AG08395 (cell line): ENCODE data around the gene PPP3CB.

ENCODE experiments used
- DNase-seq: peaks from one replicate; pipeline ENCODE4 v3.0.0; 2012; ENCODE audit warnings: mixed read lengths, low spot score

PPP3CB gene

DNA sequence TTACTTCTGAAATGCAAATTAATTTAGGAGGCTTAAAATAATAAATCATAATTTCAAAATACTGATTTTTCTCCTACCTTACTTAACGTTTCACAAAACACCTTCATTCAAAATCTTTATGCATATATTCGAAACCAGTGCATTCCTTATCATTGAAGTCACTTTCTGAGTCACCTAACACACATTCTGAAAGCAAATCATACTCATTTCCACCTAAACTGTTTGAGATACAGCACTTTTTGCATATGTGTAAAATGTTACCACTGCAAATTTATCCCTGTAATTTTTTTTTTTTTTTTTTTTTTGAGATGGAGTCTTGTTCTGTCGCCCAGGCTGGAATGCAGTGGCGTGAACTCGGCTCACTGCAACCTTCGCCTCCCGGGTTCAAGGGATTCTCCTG is 15.7 kb downstream of the PPP3CB start:
- peak; percentile 48 for DNase-seq

DNA sequence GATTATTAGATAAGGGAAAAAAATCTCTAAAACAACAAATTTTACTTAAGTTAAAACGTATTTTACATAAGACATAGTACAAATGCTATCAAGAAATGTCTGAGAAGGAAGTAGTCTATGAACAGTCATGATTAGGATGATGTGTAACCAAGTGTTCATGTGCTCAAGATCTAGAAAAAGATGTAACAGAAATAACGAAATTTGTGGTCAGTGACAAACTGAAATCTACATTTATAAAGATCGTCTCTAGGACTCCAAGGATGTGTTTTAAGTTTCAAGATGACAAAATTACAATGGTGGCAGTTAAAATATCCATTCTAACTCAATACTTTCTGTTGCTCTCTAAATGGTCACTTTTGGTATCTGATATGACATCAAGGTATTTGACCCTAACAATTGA is 17.2 kb downstream of the PPP3CB start:
- DNase-seq = no peak

DNA sequence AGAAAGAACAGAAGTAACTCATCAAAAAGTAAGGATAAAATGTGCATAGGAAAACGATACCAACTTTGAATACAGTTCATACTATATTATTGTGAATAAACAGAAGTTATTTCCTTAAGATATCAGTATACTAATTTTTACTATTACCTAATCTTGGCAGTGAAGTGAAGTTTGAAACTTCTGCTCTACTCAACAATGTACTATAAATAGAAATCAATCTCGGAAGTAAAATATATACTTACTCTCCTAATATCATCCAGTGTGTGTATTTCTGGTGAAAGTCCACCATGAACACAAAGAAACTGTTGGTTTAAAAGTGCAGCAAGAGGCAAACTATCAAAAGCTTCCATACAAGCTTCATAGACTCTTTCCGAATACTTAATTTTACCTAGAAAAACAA is 24.6 kb downstream of the PPP3CB start:
- no peak for DNase-seq

DNA sequence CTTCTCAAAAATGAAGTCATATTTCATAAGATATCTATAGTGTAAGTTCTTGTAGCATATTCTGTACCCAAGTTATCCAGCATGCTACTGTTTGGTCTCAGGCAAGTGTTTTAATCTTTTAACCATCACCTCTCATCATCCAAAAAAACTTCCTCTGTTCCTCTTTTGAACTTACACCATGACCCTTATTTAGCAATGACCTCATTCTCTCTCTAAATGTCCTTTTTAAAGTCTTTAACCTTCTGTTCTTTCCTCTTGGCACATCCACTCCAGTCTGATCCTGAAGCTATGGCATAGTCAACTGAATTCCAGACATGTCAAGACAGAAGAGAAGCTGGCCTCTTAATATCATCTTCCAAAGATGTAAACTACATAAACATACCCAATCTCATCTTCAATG is 26.2 kb downstream of the PPP3CB start:
- DNase-seq = no peak

DNA sequence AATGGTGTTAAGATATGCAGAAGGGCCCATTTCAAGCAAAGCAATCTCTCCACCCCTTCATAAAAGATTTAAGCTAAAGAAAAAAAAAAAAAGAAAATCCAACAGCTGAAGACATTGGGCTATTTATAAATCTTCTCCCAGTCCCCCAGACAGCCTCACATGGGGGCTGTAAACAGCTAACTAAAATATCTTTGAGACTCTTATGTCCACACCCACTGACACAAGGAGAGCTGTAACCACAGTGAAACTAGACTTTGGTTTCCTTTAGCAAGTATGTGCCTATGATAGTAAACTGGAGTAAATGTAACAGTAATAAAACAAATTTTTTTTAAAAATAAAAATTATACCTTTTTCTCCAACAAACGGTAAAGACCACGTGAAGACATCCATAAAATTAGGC is 28.6 kb downstream of the PPP3CB start:
- no peak for DNase-seq

DNA sequence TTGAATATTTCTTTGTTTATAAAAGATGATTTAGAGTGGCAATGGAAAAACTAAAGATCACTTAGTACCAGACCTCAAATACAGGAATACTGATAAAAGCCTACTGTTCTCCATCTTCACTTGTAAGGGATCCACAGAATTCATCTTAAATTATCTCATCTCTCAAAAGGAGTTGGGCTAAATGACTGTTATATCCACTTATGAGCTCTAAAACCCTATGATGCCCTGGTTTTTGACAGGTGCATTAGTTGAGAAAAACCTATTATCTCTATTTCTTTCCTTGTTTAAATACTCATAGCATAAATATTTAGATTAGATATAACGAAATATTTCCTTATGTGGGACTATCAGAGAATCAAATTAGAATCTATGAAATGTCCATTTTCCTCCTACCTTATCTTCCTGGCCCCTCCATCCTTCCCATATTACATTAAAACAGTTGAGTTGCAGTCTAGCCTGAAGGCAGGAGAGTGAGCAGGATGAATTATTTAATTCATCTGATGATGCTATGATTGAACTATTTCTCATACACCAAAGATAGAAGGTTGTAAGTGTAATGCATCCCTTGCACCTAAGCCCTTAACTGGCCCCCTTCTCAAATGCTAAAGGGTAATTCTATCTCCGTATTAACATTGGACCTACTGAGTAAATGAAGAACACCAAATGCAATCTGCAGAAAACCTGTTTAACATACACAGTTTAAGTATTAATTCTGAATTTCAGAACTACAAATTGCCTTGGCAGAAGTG is 29.7 kb downstream of the PPP3CB start:
- no peak for DNase-seq

DNA sequence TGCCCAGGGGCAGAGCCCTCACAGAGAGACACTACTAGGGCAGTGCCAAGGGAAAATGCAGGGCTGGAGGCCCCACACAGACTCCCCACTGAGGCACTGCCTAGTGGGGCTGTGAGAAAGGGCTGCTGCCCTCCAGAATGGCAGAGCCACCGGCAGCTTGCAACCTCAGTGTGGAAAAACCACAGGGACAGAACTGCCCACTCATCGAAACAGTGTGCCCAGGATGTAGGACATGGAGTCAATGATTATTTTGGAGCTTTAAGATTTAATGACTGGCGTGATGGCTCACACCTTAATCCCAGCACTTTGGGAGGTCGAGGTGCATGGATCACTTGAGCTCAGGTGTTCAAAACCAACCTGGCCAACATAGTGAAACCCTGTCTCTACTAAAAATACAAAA is 34.9 kb downstream of the PPP3CB start:
- DNase-seq = no peak

DNA sequence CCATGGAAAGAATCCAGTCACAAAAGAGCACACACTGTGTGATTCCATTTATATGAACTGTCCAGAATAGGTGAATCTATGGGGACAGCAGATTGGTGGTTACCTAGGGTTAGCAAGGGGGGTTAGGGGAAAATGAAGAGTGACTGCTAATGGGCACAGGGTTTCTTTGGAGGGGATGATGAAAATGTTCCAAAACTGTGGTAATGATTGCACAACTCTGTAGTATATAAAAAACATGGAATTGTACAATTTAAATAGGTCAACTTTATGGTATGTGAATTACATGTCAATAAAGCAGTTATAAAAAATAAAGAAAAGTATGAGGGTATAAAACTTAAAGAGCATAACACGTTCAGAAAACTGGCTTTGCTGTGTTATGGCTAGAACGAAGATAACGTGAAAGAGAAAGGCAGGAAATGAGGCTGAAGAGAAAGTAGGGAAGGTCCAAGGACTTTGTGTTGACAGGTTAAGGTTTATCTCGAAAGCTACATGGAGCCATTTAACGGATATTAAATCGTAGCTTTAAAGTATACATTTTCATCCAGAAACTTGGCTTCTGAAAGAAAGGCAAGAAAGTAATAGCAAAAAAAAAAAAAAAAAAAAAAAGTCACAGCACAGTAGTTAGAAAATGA is 36.0 kb downstream of the PPP3CB start:
- DNase-seq = no peak

DNA sequence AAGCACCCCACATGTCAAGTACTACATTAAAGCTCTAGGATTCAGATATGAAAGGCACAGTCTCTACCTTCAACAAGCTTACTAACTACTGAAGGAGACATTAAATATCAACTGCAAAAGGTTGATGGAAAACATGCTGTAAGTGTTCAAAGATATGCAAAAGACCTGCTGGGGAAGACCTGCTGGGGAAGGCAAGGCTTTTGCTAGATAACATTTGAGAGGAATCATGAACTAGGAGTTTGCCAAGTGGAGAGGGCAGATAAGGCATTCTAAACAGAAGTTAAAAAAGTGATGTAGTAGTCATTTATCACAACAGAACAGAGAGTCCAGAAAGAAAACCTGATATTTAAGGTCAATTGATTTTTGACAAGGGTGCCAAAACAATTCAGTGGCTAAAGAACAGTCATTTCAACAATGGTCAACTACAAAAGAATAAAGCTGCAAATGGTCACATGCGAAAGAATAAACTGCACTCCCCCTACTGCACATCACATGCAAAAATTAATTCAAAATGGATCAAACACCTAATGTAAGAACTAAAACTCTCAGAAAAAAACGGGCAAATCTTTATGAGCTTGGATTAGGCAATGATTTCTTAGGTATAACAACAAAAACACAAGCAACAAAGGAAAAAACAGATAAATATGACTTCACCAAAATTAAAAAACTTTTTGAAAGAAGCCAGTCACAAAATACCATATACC is 39.5 kb downstream of the PPP3CB start:
- no peak for DNase-seq

DNA sequence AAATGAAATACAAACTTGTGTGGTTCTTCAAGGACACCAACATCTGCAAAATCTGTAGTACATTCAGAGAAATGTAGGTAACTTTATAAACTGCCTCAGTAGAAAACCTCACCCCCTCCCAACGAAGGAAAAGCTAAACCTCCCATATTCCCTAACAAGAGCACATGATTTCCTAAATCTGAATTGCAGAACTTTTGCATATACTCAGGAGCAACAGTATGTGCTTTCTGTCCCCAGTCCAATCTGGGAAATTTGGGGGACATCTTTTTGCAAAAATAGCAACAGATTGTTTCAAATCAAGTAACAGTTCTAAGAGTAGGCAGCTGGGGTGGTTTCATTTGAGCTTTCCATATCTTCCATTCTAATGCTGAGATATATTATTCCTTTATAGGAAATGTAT is 46.7 kb downstream of the PPP3CB start:
- no peak for DNase-seq

DNA sequence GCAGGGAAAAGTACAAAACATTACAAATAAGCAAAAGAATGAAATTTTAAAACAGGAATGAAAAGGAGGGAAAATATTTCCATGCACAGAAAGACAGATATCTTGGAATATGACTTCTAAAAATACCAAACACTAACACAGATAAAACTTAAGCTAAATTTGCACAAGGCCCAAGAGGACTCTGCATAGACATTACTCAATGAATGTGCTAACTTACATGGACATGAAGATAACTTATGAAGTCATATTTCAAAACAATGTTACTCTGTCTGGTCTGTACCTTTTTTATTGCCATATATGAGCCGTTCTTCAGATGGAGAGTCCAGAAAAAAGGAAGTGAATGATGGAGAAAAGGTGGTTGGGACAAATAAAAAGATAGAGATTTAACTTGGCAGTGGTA is 47.4 kb downstream of the PPP3CB start:
- no peak for DNase-seq

DNA sequence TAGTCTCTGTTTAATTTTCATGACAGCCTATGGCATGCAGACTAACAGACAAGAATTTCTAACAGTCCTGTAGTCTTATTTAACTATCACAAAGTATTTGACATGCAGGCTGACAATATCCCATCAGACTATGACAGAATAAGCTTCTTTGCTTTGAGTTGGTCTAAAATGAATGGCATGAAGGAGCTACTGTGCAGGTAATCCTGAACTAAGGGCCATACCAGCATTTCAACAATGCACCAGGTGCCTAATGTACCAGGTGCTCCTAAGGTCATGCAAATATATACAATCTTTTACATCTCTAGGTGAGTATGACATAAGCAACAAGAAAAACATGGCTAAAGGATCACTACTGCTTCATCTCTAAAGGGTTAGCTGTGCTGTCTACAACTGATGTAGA is 48.9 kb downstream of the PPP3CB start:
- no peak for DNase-seq

DNA sequence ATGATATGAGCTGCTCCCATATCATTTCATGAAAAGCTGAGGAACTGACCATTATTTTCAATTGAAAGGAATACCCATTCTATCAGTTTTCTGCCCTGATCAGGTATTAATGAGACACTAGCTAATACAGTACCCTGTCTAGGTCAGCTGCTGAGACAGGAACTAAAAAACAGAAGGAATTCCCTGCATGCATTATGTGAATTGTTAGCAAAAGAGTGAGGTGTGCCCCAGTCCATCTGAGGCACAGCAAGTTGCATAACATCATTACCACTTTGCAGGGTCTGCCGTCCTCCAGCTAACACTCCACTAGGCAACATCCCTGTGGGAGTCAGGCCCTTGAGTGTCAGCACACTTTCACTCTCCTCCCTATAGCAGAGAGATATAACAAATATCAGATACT is 51.4 kb downstream of the PPP3CB start:
- DNase-seq = no peak

DNA sequence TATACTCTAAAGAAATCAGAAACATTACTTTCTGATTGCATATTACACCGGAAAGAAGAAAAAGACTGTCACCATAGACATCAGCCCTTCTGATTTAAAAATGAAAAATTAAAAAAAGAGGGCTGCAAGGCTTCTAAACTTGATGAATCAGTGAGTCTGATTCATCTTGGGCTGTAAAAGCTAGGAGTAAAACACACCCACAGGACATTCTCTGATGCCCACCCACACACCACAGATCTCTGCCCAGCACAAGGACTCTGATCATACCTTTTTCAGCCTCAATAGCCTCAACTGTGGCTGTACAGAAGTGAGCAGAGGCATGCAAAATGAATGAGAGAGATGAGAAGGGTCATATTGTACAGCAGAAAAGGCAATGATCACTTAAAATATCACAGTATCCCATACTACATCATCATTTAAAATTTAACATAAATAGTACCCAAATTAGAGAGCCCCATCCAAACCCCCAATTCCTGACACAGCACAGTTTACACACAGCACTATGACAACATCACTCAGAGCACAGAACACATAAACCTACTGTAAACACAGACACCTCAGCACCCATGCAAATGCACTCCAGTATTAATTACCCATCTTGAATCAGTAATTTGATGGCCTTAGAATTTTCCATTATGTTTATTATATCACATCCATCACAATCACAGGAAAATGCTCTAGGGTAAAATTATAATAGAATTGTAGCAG is 56.1 kb downstream of the PPP3CB start:
- peak; percentile 75 for DNase-seq

DNA sequence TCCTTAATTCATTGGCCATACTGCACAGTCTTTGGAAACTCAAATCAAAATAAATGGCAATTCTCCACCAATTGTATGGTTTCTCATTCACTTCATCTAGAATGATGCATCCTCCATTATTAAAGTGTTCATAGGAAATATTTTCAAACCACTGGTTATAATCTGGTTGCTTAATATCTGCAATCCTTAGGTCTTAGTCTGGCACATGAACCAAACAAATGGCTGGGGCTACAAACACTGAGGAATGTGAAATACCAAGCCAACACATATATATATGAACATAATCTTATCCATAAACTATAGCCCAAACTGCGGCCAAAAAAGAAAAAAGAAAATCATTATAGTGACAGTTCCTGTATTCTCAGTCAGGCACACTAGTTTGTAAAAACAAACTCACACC is 56.8 kb downstream of the PPP3CB start:
- DNase-seq = peak; percentile 19

DNA sequence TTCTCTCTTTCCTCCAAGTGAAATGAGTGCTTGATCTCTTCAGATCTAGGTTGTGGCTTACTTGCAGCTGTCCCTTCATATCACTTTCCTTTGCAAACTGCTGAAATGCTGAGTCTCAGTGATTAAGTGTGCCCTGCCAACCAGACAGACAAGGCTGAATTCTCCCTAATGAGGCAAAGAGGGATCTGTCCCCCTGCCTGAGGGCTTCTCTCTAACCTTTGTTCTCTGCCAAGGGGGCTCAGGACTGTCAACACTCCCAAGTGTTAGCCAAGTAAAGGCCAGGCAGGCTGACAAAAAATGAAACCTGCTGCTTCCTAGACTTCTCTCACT is 62.3 kb downstream of the PPP3CB start, which contains the start of gene MSS51:
TSS of gene MSS51 (minus strand) at position 24 of the 330 bp plus-strand sequence. CDS start 5,277 bp downstream, outside the sequence.
- no peak for DNase-seq

DNA sequence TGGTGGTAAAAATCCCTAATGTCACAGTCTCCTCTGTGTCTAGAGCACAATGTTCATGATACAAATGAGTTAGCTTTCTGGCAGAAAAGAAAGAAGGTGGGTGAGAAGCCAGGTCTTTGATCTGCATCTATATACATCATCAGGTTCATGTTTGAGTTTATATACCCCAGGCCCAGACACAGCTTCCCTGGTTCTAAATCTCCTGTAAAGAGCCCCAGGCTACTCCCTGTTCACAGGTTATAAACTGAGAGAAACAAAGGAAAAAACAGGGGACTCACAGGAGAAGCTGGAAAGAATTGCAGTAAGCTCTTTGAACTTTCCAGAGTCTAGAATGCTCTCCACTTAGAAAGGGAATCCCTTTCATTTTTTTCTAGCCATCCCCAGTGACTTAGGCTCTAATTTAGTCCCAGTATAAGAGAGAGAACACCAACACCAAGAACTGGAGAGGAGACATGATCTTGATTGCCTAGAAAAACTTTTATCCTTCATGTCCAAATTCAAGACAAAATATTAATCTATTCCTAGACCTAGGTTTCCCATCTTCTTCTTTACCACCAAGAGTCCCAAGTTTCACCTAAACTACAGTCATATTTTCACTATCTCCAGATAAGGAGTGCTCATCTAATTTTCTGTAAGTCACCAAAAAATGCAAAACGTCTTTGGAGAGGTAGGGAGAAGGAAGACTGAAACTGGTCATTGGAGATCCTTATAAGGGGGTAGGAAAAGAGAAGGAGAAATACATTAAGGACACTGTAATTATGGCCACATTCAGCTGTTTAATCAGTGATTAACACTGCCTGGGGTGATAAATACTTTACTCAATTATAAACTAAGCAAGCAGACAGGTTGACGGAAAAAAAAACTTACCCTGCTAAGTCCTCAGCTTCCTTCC is 62.9 kb downstream of the PPP3CB start:
- no peak for DNase-seq

DNA sequence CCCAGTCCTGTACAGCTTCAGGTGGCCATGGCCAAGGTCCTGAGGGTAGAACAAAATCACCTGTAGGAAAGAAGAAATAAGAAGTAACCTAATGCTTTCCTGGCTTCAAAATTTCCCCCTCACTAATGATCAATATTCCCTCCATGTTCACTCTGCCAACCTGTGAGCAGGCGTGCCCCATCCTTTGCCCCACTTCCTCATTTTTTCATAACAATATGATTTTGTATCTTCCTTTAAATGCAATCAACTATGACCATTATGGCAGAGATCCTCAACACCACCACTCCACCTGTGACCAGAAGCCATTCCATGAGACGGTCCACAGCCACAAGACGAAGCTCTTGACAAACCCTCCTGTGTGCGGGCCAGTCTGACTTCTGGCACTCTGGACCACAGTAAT is 69.5 kb downstream of the PPP3CB start:
- no peak for DNase-seq

DNA sequence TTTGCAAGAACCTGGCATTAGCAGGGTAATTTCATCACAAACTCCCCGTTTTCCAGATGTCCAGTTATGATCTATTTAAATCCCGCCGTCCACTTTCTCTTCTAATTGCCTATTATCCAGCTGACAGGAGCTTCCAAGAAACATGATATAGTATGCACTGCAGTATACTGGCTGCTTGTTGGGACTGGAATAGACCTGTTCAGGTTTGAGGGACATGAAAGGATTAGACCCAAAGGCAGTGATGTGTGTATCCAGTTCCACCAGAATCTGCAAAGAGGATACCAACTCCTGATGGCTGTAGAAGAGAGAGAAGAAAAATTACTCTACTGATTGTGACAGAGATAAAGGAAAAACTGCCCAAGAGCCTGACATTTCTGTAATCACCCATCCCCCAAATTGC is 71.3 kb downstream of the PPP3CB start:
- DNase-seq = no peak

DNA sequence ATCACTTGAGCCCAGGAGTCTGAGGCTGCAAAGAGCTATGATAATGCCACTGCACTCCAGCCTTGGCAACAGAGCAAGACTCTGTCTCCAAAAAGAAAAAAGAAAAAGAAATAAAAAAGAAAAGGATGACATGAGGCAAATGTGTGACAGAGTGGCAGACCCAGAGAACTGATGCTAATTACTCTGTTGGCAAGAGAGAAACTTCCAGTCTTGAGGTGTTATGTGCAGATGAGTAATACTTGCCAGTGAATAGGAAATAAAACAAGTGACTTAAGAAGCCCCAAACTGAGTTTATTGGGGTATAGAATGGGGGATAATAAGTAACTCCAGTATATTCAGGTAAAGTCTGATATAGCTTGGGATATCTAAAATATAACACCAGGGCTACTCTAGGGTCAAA is 72.5 kb downstream of the PPP3CB start:
- DNase-seq = no peak

DNA sequence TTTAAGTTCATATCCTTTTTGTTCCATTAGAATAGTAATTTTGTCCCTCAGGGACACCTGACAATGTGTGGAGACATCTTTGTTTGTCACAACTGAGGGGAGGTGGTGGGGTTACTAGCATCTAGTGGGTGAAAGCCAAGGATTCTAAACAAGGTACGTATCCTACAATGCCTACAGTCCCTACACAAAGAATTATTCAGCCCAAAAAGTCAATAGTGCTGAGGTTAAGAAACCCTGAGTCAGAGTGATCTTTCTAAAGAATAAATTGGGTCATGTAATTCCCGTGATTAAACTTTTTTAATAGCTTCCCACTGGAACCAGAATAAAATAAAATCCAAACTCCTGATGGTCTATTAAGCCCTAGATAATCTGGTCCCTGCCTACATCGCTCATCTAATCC is 79.3 kb downstream of the PPP3CB start:
- DNase-seq = no peak
